ENCODE measurements around the gene SORCS2. TPM values are rescaled to one million over a fixed set of nuclear protein-coding genes. Genes with fewer than 3 reads are reported as not detected.

Gene SORCS2
- polyA plus RNA-seq, 3 donors = 0.46 to 0.55 TPM; not detected in 1

GRCh38 chr4:7705593-7705992 lies 513.3 kb downstream of the SORCS2 start:
- intact Hi-C loops (cut with micrococcal nuclease) = no loop called here

GRCh38 chr4:7708238-7708637 lies 515.9 kb downstream of the SORCS2 start:
- no peaks in the 10 kb centered on the region for H3K9me3 ChIP-seq (replicated peaks in 1 of 2; ENCODE audit: control insufficient read depth in 1 of 2, insufficient read depth in 1 of 2, low read length in 2 of 2)
- TF ChIP-seq CTCF (IDR thresholded peaks at IDR 0.05) = no peak
- H3K36me3 ChIP-seq (replicated peaks in 1 of 2; ENCODE audit: control insufficient read depth in 1 of 2, insufficient read depth in 2 of 2, low read length in 2 of 2) = no peaks in the 10 kb centered on the region
- H3K9ac ChIP-seq (ENCODE audit: insufficient read depth, low read length, poor library complexity, severe bottlenecking) = no peak overlapping the region
- H3K4me1 Mint-ChIP-seq = no peaks in the 10 kb centered on the region
- peaks cover 0 to 6% (median 1%) of the 10 kb centered on the region in 3 donors for H3K27me3 Mint-ChIP-seq (ENCODE audit: low read depth in 3 of 3)
- no peaks in the 10 kb centered on the region for H3K36me3 Mint-ChIP-seq
- H3K4me3 Mint-ChIP-seq = no peak overlapping the region
- 83% methylated on average over 12 of the region's 17 CpGs for WGBS (ENCODE audit: insufficient coverage)
- no peaks in the 10 kb centered on the region for H3K27me3 ChIP-seq (ENCODE audit: control insufficient read depth in 2 of 2, insufficient read depth in 2 of 2, low read length in 2 of 2)
- H2AFZ ChIP-seq (ENCODE audit: insufficient read depth, low read depth, low read length, poor library complexity, severe bottlenecking) = no peak overlapping the region
- no peak overlapping the region for H3K4me3 ChIP-seq (replicated peaks in 1 of 3; ENCODE audit: low read depth in 2 of 3, low read length in 3 of 3)
- H3K79me2 ChIP-seq (ENCODE audit: insufficient read depth, low read length) = no peaks in the 10 kb centered on the region
- no peak overlapping the region for H3K27ac ChIP-seq (ENCODE audit: low read depth in 1 of 2, low read length in 2 of 2)
- no peak for DNase-seq
- H3K4me1 ChIP-seq (ENCODE audit: control insufficient read depth in 1 of 2, insufficient read depth in 2 of 2, low read length in 2 of 2) = no peaks in the 10 kb centered on the region
- no peak overlapping the region for H3K4me2 ChIP-seq (replicated peaks; ENCODE audit: extremely low read depth, low read length, poor library complexity, severe bottlenecking)
- intact Hi-C loops (cut with micrococcal nuclease) = no loop called here
- no peaks in the 10 kb centered on the region for H4K20me1 ChIP-seq (ENCODE audit: insufficient read depth, low read length)
- H3K9me3 Mint-ChIP-seq = peaks cover 0 to 2% (median 0%) of the 10 kb centered on the region in 7 donors
- no peak overlapping the region for H3K27ac Mint-ChIP-seq

More at GRCh38 chr4:7705593-7705992, 513.3 kb downstream of the SORCS2 start:
- Mint-ChIP-seq H3K36me3 (no peaks in the 10 kb centered on the region), H3K27me3 (ENCODE audit: low read depth in 3 of 3) (peaks cover 6 to 12% (median 7%) of the 10 kb centered on the region in 3 donors), H3K9me3 (peaks cover 0 to 3% (median 0%) of the 10 kb centered on the region in 7 donors), H3K4me3 (no peak overlapping the region), H3K4me1 (no peaks in the 10 kb centered on the region), H3K27ac (no peak overlapping the region)
- Histone ChIP-seq H3K4me1 (ENCODE audit: control insufficient read depth in 1 of 2, insufficient read depth in 2 of 2, low read length in 2 of 2) (no peaks in the 10 kb centered on the region), H3K9ac (ENCODE audit: insufficient read depth, low read length, poor library complexity, severe bottlenecking) (no peak overlapping the region), H4K20me1 (ENCODE audit: insufficient read depth, low read length) (no peaks in the 10 kb centered on the region), H2AFZ (ENCODE audit: insufficient read depth, low read depth, low read length, poor library complexity, severe bottlenecking) (no peak overlapping the region), H3K4me3 (replicated peaks in 1 of 3; ENCODE audit: low read depth in 2 of 3, low read length in 3 of 3) (no peak overlapping the region), H3K27ac (ENCODE audit: low read depth in 1 of 2, low read length in 2 of 2) (no peak overlapping the region), H3K4me2 (replicated peaks; ENCODE audit: extremely low read depth, low read length, poor library complexity, severe bottlenecking) (no peak overlapping the region), H3K9me3 (replicated peaks in 1 of 2; ENCODE audit: control insufficient read depth in 1 of 2, insufficient read depth in 1 of 2, low read length in 2 of 2) (no peaks in the 10 kb centered on the region), H3K27me3 (ENCODE audit: control insufficient read depth in 2 of 2, insufficient read depth in 2 of 2, low read length in 2 of 2) (no peaks in the 10 kb centered on the region), H3K36me3 (replicated peaks in 1 of 2; ENCODE audit: control insufficient read depth in 1 of 2, insufficient read depth in 2 of 2, low read length in 2 of 2) (no peaks in the 10 kb centered on the region), H3K79me2 (ENCODE audit: insufficient read depth, low read length) (no peaks in the 10 kb centered on the region)
- 73% methylated on average over 4 of the region's 7 CpGs for WGBS (ENCODE audit: insufficient coverage)
- DNase-seq = no peak
- TF ChIP-seq CTCF (IDR thresholded peaks at IDR 0.05) = no peak

Data from CD14-positive monocyte (primary cell).